T47D (cell line): Measurements from ENCODE around the gene FAM153A.
"Not testable (repeated sequence)": the region's sequence is repeated elsewhere in the genome, so short reads cannot be mapped to it uniquely, and the experiment has no call there.

ENCODE experiments used
- DNase-seq, 2 experiments: peaks; one replicate each; pipeline versions ENCODE4 v3.0.0 to v3.0.0-alpha.2; 2011 to 2012; ENCODE audit warnings: low read depth in 1 of 2, low spot score in 1 of 2
- in situ Hi-C: cut with HindIII; loops from 2 replicates; pipeline ENCODE4 v1.10.0; 2016; ENCODE audit warnings: low sequenced_read_pairs, low pct_unique_long_range_greater_than_20kb

FAM153A gene

GRCh38 chr5:177782792-177783633 lies at the start of gene FAM153A:
TSS of gene FAM153A (minus strand) at chr5:177782899.
- in situ Hi-C loops, DNase-seq: not testable (repeated sequence)

GRCh38 chr5:177832287-177832686 lies 49.6 kb upstream of the FAM153A start:
- DNase-seq, in situ Hi-C loops: not testable (repeated sequence)

- DNase-seq, in situ Hi-C loops: not testable (repeated sequence)
Measured at GRCh38 chr5:177826073-177826472, 43.4 kb upstream of the FAM153A start.

GRCh38 chr5:177824776-177825175 lies 42.1 kb upstream of the FAM153A start:
- in situ Hi-C loops, DNase-seq: not testable (repeated sequence)

GRCh38 chr5:177822489-177822888 lies 39.8 kb upstream of the FAM153A start:
- in situ Hi-C loops, DNase-seq: not testable (repeated sequence)

GRCh38 chr5:177819664-177820063 lies 37.0 kb upstream of the FAM153A start:
- DNase-seq, in situ Hi-C loops: not testable (repeated sequence)

GRCh38 chr5:177812814-177813425 lies 30.2 kb upstream of the FAM153A start:
- DNase-seq, in situ Hi-C loops: not testable (repeated sequence)

GRCh38 chr5:177812160-177812743 lies 29.6 kb upstream of the FAM153A start:
- DNase-seq, in situ Hi-C loops: not testable (repeated sequence)

- DNase-seq, in situ Hi-C loops: not testable (repeated sequence)
Measured at GRCh38 chr5:177809209-177809913, 26.7 kb upstream of the FAM153A start.

GRCh38 chr5:177808420-177808819 lies 25.7 kb upstream of the FAM153A start:
- in situ Hi-C loops, result not testable (repeated sequence)

GRCh38 chr5:177807265-177807664 lies 24.6 kb upstream of the FAM153A start:
- in situ Hi-C loops, DNase-seq: not testable (repeated sequence)

More at GRCh38 chr5:177808420-177808819, 25.7 kb upstream of the FAM153A start:
- DNase-seq, result not testable (repeated sequence)

- DNase-seq, in situ Hi-C loops: not testable (repeated sequence)
Measured at GRCh38 chr5:177801427-177801826, 18.7 kb upstream of the FAM153A start.

- DNase-seq, in situ Hi-C loops: not testable (repeated sequence)
Measured at GRCh38 chr5:177798237-177798840, 15.6 kb upstream of the FAM153A start.

- in situ Hi-C loops, DNase-seq: not testable (repeated sequence)
Measured at GRCh38 chr5:177793272-177793671, 10.6 kb upstream of the FAM153A start.

- in situ Hi-C loops, DNase-seq: not testable (repeated sequence)
Measured at GRCh38 chr5:177791649-177792048, 8.9 kb upstream of the FAM153A start.

GRCh38 chr5:177782169-177782568 lies 530 bp downstream of the FAM153A start:
- DNase-seq, in situ Hi-C loops: not testable (repeated sequence)

GRCh38 chr5:177771206-177771605 lies 11.5 kb downstream of the FAM153A start:
- in situ Hi-C loops, result not testable (repeated sequence)

More at GRCh38 chr5:177771206-177771605, 11.5 kb downstream of the FAM153A start:
- not testable (repeated sequence) for DNase-seq
